ENCODE data around the gene EZH1. TPM values are rescaled to one million over a fixed set of nuclear protein-coding genes. Genes with fewer than 3 reads are reported as not detected.
"Not testable (repeated sequence)": the region's sequence is repeated elsewhere in the genome, so short reads cannot be mapped to it uniquely, and the experiment has no call there.

Gene EZH1
- total RNA-seq, 2 donors from 2014 or later: 32.2 to 33.5 TPM

DNA sequence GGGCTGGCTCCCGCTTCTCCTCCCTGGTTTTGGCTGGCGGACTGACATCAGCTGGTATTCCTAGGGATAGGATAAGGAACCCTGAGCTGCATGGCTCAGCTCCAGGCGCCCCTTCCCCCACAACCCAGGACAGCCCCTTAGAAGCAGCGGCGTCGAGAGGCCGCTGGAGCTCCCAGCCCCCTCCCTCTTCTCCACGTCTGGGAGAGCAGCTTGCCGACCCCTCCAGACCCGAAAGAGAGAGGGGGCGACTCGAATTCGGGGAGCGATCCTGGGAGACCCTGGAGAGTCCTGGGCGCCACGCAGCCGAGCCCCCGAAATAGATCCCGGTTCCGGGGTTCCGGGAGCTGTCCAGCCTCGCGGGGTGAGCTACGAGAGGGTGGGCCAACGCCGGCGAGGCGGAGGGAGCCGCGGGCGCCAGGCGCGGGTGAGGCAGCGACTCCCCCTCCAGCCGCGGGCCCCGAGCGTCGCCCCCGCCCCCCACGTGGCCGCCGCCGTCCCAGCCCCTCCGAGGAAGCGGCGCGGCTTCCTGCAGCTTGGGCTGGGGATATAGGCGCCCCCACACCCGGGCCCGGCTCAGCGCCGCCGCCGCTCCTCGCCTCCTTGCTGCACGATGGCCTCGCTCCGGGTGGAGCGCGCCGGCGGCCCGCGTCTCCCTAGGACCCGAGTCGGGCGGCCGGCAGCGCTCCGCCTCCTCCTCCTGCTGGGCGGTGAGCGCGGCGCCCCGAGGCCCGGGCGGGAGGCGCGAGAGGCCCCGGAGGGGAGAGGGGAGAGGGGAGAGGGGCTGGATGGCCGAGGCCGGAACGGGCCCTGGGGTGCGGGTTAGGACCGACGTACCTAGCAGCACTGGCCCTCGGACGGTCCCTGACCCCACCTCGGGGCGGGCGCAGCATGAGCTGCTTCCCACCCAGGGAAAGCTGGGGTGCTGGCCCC, 16.1 kb upstream of the EZH1 start, which contains the start of gene RAMP2:
RAMP2 (plus strand) TSS at position 576 of the 930 bp plus-strand sequence; CDS start at position 611, 35 bp downstream.
- no peak for DNase-seq (ENCODE audit: low spot score)
- Mint-ChIP-seq H3K27ac (no peak within 1 kb of the TSS), H3K36me3 (no peaks in the 10 kb centered on the region), H3K27me3 (peaks cover 54 to 62% of the 10 kb centered on the region in 2 donors), H3K4me1 (ENCODE audit: low read depth in 2 of 2) (peaks cover 0 to 4% of the 10 kb centered on the region in 2 donors), H3K9me3 (no peaks in the 10 kb centered on the region), H3K4me3 (peak within 1 kb of the TSS; percentile 41)
- ATAC-seq: peak; percentile 33 to 47

DNA sequence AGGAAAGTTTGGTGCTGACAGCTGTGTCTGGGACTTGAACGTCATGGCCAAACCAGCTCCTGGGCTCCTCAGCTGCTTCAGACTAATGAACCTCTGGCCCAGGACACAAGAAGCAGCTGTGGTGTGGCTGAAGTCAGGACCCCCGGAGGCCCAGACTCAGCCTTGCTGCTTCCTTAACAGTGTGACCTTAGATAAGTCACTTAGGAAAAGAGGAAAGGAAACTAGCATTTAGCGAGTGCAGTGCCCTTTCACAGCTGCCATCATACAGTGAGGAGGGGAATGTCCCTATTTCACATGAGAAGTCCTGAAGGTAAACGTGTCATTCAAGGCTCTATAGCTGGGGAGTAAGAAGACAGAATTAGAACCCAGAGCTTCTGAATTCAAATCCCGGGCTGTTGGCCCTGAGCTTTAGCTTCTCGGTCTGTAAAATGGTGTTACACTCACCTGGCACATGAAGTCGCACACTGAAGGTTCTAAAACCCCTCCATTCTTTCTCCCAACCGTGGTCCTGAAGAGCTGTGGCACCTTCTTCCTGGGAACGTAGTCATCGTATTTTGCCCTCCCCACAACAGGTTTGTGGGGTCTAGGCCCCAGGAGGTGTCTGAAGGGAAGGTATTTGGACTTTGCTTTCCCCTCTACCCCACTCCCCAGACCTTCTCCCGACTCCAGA, 15.3 kb upstream of the EZH1 start:
- Mint-ChIP-seq H3K27ac (no peak overlapping the region), H3K4me3 (peak overlapping the region; percentile 36), H3K4me1 (ENCODE audit: low read depth in 2 of 2) (peaks cover 0 to 4% of the 10 kb centered on the region in 2 donors), H3K9me3 (no peaks in the 10 kb centered on the region), H3K36me3 (no peaks in the 10 kb centered on the region), H3K27me3 (peaks cover 52 to 57% of the 10 kb centered on the region in 2 donors)
- DNase-seq (ENCODE audit: low spot score): no peak
- no peak for ATAC-seq

GRCh38 chr17:42754782-42755181, 9.9 kb upstream of the EZH1 start:
- Mint-ChIP-seq H3K27me3 (peaks cover 34 to 42% of the 10 kb centered on the region in 2 donors), H3K27ac (no peak overlapping the region), H3K4me3 (no peak overlapping the region), H3K4me1 (ENCODE audit: low read depth in 2 of 2) (no peaks in the 10 kb centered on the region), H3K9me3 (no peaks in the 10 kb centered on the region), H3K36me3 (no peaks in the 10 kb centered on the region)
- DNase-seq (ENCODE audit: low spot score) (no peak), ATAC-seq (no peak)

- no peak for ATAC-seq
- Mint-ChIP-seq H3K4me1 (ENCODE audit: low read depth in 2 of 2) (no peaks in the 10 kb centered on the region), H3K36me3 (no peaks in the 10 kb centered on the region), H3K9me3 (no peaks in the 10 kb centered on the region), H3K27ac (no peak overlapping the region), H3K27me3 (peaks cover 31 to 33% of the 10 kb centered on the region in 2 donors), H3K4me3 (no peak overlapping the region)
- DNase-seq (ENCODE audit: low spot score): no peak
These were observed 6.8 kb upstream of the EZH1 start for GRCh38 chr17:42751628-42752027.

DNA sequence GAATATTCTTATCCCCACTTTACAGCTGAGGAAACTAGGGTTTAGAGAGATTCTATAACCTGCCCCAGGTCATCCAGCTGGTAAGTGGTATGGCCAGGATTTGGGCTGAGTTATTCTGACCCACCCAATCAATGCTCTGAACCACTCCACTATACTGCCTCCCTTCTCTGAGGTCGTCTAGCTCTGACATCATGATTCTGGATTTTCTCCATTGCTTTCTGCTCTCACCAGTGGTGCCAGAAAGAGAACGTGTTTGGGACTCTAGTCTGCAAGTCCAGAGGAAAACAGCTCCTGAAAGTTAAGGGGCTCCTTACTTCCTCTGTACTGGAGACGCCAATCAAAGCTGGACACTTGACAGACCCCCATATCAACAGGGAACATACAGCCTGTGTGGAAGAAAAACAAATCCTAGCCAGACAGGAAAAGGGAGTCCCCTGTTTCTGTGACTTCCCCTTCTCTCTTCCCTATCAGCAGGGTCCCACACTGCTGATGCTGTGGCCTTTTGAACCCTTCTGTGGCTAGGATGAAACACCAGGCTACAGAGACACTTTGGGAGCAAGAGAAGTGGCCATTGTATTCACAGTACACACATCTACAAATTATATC, 6.0 kb upstream of the EZH1 start:
- Mint-ChIP-seq H3K9me3 (no peaks in the 10 kb centered on the region), H3K4me1 (ENCODE audit: low read depth in 2 of 2) (no peaks in the 10 kb centered on the region), H3K4me3 (no peak overlapping the region), H3K27ac (no peak overlapping the region), H3K36me3 (no peaks in the 10 kb centered on the region), H3K27me3 (peaks cover 26 to 27% of the 10 kb centered on the region in 2 donors)
- ATAC-seq: no peak
- DNase-seq (ENCODE audit: low spot score): no peak

- peaks cover 20 to 26% of the 10 kb centered on the region in 2 donors for H3K27me3 Mint-ChIP-seq
- H3K4me3 Mint-ChIP-seq: no peak overlapping the region
- H3K36me3 Mint-ChIP-seq: no peaks in the 10 kb centered on the region
- no peak for DNase-seq (ENCODE audit: low spot score)
- no peak for ATAC-seq
- no peak overlapping the region for H3K27ac Mint-ChIP-seq
- no peaks in the 10 kb centered on the region for H3K9me3 Mint-ChIP-seq
- peaks cover 7 to 8% of the 10 kb centered on the region in 2 donors for H3K4me1 Mint-ChIP-seq (ENCODE audit: low read depth in 2 of 2)
These were observed 4.3 kb upstream of the EZH1 start for GRCh38 chr17:42748908-42749798.

DNA sequence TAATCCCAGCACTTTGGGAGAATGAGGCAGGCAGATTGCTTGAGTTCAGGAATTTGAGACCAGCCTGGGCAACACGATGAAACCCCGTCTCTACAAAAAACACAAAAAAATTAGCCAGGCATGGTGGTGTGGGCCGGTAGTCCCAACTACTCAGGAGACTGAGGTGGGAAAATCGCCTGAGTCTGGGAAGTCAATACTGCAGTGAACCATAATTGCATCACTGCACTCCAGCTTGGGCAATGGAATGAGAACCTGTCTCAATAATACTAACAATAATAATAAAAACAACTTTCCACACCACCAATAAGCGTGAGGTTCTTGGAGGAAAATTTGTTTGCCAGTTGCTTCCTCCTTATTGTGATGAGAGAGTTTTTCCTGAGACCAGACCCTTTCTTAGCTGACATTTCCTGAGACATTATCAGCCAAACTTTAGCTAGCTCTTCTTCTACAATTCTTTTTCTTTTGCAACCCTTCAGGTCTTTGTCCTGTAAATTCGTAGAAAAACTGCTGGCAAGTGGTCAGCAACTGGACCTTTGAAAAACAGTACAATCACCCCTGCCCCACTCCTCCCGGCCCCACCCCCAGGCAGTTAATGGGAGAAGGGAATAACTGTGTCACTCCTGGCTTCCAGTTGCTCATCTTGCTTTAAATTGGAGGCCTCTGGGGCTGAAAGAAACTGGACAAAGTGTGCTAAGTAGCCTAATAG, 3.5 kb upstream of the EZH1 start:
- Mint-ChIP-seq H3K36me3 (no peaks in the 10 kb centered on the region), H3K27ac (no peak overlapping the region), H3K27me3 (peaks cover 16 to 22% of the 10 kb centered on the region in 2 donors), H3K9me3 (no peaks in the 10 kb centered on the region), H3K4me3 (no peak overlapping the region), H3K4me1 (ENCODE audit: low read depth in 2 of 2) (peaks cover 14 to 16% of the 10 kb centered on the region in 2 donors)
- DNase-seq (ENCODE audit: low spot score) (no peak), ATAC-seq (no peak)

GRCh38 chr17:42744283-42744805, 496 bp downstream of the EZH1 start:
- Mint-ChIP-seq H3K36me3 (no peaks in the 10 kb centered on the region), H3K27me3 (peaks cover 8 to 11% of the 10 kb centered on the region in 2 donors), H3K9me3 (no peaks in the 10 kb centered on the region), H3K4me3 (peak overlapping the region; percentile 89), H3K27ac (peak overlapping the region; percentile 47 to 88), H3K4me1 (ENCODE audit: low read depth in 2 of 2) (peaks cover 16 to 17% of the 10 kb centered on the region in 2 donors)
- ATAC-seq: peak; percentile 77 to 82
- DNase-seq (ENCODE audit: low spot score): peak; percentile 67

GRCh38 chr17:42743595-42744282, 1.1 kb downstream of the EZH1 start:
- H3K9me3 Mint-ChIP-seq: no peaks in the 10 kb centered on the region
- H3K36me3 Mint-ChIP-seq: no peaks in the 10 kb centered on the region
- H3K4me1 Mint-ChIP-seq (ENCODE audit: low read depth in 2 of 2): peaks cover 16 to 17% of the 10 kb centered on the region in 2 donors
- ATAC-seq: no peak
- no peak for DNase-seq (ENCODE audit: low spot score)
- peak overlapping the region; percentile 47 to 88 for H3K27ac Mint-ChIP-seq
- H3K4me3 Mint-ChIP-seq: peak overlapping the region; percentile 89
- H3K27me3 Mint-ChIP-seq: peaks cover 6 to 8% of the 10 kb centered on the region in 2 donors

GRCh38 chr17:42742916-42743315, 1.9 kb downstream of the EZH1 start:
- not testable (repeated sequence) for ATAC-seq; H3K9me3 Mint-ChIP-seq; H3K4me3 Mint-ChIP-seq; H3K27me3 Mint-ChIP-seq; DNase-seq (ENCODE audit: low spot score); H3K36me3 Mint-ChIP-seq
- Mint-ChIP-seq H3K4me1 (ENCODE audit: low read depth in 2 of 2) (peaks cover 16 to 17% of the 10 kb centered on the region in 2 donors), H3K27ac (peak overlapping the region in 1 of 2 donors; percentile 51)

DNA sequence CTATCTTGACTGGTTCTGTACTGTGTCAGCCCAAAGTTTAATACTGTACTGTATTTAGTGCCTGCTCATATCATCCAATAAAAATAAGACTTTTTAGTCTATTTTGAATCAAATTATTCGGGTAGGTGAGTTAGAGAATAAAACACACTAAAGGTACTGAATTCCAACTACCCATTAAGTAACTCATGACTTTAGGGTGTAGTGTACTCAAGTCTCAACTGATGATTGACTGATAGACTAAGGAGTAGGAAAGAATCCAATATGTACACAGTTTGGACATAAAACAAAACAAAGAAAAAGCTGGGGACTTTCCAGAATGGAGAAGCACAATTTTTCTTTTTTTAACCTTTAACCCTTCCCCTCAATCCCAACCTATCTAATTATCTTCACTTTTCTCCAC, 4.1 kb downstream of the EZH1 start:
- Mint-ChIP-seq H3K27me3 (no peaks in the 10 kb centered on the region), H3K4me1 (ENCODE audit: low read depth in 2 of 2) (peaks cover 16 to 17% of the 10 kb centered on the region in 2 donors), H3K27ac (no peak overlapping the region), H3K9me3 (no peaks in the 10 kb centered on the region), H3K4me3 (no peak overlapping the region), H3K36me3 (no peaks in the 10 kb centered on the region)
- no peak for DNase-seq (ENCODE audit: low spot score)
- no peak for ATAC-seq

DNA sequence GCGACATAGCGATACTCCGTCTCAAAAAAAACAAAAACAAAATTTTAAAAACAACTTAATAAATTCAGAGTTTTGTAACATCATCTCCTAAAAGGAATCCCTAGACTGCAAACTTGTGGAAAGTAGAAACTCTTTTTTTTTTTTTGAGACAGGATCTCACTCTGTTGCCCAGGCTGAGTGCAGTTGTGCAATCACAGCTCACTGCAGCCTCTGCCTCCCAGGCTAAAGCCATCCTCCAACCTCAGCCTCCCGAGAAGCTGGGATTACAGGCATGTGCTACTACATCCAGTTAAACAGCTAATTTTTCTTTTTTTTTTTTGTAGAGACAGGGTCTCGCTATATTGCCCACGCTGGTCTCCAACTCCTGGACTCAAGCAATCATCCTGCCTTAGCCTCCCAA, 19.7 kb downstream of the EZH1 start:
- DNase-seq (ENCODE audit: low spot score) (no peak), ATAC-seq (no peak)
- no peaks in the 10 kb centered on the region for H3K4me1 Mint-ChIP-seq (ENCODE audit: low read depth in 2 of 2)
- peaks cover 8% of the 10 kb centered on the region for H3K36me3 Mint-ChIP-seq
- no peak overlapping the region for H3K27ac Mint-ChIP-seq
- no peaks in the 10 kb centered on the region for H3K27me3 Mint-ChIP-seq
- H3K9me3 Mint-ChIP-seq: no peaks in the 10 kb centered on the region
- no peak overlapping the region for H3K4me3 Mint-ChIP-seq
